NCI-H2227 treated with DMSO at 0.1 percent for 48 hours (cell line): Measurements from ENCODE around the gene CRIP2.
A peak's percentile ranks its signal among the peaks of the same experiment; 100 is the strongest.

ENCODE experiments used
- DNase-seq: peaks from one replicate; lab custom pipeline; 2025; lab: John Stamatoyannopoulos, UW

The CRIP2 gene

DNA sequence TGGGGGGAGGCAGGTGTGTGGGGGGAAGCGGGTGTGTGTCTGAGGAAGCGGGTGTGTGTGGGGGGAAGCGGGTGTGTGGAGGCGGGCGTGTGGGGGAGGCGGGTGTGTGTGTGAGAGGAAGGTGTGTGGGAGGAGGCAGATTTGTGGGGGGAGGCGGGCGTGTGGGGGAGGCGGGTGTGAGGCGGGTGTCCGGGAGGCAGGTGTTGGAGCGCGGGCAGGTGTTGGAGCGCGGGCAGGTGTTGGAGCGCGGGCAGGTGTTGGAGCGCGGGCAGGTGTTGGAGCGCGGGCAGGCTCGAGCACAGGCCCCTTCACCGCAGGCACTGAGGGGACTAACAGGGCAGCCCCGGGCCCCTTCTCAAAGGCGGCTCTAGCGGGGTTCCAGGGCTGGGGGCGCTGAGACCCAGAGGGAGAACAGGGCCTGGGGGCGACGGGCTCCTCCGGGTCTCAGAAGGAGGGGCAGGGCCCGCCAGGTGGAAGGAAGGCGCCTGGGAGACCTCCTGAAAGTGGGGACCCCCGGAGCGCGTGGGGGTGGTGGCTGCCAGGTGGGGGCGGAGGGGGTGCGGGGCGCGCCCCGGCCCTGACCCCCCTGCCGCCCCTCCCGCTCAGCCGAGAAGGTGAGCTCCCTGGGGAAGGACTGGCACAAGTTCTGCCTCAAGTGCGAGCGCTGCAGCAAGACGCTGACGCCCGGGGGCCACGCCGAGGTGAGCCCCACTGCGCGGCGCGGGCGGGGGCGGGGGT, 3.2 kb downstream of the CRIP2 start:
- no peak for DNase-seq

DNA sequence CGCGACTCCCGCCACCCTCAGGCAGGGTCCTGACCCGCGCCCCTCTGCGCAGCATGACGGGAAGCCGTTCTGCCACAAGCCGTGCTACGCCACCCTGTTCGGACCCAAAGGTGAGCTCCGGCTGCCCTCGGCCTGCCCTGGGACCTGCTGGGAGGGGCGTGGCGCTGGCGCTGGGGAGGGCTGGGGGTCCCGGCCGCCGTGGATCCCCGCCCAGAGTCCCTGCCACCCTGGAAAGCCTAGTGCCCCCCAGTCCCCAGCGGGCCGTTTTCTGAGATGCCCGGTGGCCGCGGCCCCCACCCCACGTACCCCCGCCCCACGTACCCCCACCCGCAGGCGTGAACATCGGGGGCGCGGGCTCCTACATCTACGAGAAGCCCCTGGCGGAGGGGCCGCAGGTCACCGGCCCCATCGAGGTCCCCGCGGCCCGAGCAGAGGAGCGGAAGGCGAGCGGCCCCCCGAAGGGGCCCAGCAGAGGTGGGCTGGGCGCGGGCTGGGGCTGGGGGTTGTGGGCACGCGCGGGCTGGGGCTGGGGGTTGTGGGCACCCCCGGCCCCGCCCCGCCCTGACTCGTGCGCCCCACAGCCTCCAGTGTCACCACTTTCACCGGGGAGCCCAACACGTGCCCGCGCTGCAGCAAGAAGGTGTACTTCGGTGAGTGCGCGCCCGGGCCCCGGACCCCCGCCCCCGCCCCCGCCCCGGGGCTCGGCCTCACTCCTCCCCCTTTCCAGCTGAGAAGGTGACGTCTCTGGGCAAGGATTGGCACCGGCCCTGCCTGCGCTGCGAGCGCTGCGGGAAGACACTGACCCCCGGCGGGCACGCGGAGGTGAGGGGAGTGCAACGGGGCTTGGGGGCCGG, 4.0 kb downstream of the CRIP2 start:
- no peak for DNase-seq

DNA sequence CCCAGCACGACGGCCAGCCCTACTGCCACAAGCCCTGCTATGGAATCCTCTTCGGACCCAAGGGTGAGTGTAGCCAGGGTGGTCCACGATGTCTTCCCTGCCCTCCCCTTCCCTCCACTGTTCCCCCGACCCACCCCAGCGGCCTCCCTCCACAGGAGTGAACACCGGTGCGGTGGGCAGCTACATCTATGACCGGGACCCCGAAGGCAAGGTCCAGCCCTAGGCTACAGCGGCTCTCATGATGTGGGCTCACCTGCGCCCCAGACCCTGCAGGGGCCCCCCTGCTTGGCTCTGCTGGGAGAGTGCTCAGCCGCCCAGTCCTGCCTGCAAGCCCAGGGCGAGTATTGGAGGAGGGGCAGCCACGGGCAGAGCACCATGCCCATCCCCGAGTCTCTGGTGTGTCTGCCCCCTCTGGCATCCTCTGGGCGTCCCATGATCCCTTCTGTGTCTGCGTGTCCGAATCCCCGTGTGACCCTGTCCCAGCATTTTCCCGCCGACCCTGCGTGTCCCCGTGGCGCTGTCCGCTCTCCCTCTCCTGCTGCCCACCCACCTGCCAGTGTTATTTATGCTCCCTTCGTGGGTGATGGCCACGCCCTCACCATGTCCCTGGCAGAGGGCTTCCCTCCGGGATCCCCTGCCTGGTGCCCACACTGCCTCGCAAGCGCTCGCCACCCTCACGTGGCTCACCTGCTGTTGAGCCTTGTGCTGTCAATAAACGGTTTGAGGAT, 5.0 kb downstream of the CRIP2 start:
- DNase-seq: no peak

DNA sequence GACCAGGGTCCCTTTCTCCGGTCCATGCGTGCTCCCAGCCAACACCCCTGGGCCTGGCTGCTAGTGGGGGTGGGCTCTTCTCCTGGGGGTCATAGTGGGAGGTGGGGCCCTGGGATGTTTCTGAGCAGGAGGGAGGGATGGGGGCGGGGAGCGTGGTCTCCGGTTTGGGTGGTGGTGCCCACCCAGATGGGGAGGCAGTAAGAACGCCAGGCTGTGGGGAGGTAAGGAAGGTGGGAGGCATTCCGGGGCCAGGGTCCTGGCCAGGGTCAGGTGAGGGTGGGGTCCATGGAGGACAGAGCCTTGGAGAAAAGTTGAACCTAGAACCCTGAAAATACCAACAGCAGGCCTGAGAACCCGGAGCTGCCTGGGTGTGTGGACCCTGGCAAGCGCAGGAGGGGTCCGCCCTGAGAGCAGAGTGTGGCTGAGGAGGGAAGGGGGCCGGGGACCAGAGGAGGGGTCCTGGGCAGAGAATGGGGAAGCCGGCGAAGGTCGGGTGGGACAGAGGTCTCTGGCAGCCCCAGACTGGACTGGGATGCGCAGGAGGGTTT, 5.7 kb downstream of the CRIP2 start:
- DNase-seq: no peak

DNA sequence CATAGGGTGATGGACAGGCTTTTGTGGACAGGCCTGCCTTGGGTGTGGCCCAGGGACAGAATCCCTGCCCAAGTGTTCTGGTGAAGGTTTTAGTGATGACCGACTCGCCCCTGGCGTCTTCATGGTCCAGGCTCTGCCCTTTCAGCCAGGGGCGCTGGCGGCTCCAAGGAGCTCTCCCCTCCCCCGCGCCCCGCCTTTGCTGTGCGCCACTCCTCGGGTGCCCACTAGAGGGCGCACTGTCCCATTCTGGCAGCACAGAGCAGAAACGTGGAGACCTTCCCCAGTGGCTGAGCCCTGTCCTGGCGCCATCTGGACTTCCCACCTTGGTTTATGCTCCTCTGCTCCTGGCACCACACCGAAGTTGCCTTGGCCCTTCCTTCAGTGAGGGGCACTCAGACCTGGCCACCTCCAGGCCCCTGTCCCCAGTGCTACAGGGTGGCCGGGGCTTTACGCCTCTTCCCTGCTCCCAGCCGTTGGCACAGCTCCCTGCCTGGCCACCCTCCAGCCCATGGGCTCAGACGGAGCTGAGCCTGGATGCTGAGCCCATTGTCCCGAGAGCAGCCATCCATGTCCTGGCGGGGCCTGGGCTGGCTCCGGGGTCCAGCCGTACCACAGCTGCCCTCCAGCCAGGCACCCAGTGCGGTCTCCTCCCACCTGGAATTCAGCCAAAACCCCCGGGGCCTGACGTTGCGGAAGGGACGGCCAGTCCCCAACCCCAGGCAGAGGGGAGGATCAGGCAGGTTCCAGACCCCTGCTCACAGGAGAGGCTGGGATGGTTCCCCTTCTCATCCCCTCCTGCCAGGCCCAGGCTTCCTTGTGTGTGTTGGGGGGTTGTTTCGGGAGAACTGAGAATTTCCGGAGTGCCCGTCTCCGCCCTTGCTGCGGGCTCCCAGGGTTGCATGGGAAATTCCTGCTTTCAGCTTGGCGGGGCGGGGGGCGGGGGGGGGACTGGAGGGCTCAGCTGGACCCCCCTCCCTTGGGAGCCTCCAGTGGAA, 6.5 kb downstream of the CRIP2 start:
- peak; percentile 77 for DNase-seq

DNA sequence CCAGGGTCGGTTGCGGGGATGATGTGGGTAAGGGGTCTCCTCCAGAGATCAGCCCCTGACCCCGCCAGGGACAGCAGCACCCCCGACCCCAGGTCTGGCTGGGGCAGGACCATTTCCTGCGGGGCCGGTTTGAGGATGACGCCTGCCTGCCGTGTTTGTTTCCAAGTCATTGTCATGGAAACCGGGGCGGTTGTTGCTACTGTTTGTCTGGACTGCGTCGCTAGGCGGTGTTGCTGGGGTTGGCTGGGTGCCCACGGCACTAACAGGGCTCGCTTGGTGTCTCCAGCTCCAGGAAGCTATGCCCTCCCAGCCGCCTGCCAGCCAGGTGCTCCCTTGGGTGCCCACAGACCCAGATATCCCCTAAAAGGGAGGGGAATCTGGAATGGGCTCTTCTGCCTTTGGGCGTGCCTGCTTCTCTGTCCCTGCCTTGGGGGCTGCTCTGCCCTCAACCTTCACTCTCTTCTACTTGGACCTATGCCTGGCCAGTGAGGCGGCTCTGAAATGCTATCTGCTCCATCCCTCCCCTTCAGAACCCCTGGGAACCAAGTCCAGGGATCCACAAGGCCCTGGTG, 7.4 kb downstream of the CRIP2 start:
- DNase-seq: peak; percentile 84

DNA sequence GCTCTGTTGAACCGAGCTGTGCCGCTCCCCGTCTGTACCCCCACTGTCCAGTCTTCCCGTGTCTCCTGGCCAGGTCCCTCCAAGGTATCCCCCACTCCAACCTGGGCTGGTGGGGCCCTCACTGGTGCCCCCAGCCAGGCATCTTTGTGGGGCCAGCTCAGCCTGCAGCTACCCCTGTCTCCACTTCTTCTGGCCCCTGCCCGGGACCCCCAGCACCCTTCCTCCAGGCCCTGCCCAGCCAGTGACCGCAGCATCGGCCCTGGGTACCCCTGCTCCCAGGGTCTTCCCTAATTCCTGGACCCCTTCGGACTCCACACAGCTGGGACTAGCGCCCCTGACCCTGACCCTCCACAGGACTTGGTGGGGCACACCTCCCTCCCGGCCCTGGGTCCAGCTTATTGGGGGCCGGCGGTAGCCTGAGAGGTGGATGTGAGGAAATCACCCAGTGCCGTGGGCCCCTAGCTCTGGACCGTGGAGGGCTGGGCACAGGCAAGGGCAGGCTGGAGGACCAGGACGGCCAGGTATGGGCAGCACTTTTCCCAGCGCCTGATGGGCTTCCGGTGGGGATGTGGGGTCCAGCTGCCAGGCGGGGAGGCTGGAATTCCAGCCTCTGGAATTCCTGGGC, 8.0 kb downstream of the CRIP2 start:
- DNase-seq: no peak

DNA sequence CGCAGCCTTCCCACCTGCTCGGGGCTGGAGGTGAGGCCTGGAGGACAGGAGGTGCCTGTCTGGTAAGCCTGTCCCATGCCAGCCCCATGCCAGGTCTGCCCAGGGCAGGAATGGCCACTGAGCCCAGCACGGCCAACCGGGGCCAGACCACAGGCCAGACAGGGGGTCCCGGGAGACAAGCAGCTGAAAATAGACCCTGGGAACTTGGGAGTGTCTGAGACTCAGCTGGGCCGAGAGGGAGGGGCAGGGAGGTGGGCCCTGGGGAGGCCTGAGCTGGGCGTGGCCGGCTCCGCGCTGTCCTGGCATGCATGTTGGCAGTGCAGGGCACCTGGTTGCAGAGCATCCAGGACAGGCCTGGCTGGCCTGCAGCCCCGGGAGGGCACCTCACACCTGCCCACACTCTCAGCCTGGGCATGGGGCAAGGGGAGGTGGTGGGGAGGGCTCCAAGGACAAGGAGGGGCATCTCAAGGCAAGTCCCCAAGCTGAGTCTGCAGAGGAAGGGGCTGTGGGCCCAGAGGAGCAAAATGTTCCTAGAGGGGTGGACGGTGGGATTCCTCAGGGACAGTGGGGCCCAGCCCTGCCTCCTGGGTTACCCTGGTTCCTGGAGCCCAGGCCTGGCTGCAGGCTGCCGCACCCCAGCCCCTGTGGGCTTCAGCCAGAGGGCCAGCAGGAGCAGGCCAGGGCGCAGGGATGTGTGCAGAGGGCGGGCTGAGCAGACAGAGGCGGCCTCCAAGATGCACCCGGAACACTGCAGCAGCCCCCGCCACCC, 8.9 kb downstream of the CRIP2 start:
- DNase-seq: no peak

DNA sequence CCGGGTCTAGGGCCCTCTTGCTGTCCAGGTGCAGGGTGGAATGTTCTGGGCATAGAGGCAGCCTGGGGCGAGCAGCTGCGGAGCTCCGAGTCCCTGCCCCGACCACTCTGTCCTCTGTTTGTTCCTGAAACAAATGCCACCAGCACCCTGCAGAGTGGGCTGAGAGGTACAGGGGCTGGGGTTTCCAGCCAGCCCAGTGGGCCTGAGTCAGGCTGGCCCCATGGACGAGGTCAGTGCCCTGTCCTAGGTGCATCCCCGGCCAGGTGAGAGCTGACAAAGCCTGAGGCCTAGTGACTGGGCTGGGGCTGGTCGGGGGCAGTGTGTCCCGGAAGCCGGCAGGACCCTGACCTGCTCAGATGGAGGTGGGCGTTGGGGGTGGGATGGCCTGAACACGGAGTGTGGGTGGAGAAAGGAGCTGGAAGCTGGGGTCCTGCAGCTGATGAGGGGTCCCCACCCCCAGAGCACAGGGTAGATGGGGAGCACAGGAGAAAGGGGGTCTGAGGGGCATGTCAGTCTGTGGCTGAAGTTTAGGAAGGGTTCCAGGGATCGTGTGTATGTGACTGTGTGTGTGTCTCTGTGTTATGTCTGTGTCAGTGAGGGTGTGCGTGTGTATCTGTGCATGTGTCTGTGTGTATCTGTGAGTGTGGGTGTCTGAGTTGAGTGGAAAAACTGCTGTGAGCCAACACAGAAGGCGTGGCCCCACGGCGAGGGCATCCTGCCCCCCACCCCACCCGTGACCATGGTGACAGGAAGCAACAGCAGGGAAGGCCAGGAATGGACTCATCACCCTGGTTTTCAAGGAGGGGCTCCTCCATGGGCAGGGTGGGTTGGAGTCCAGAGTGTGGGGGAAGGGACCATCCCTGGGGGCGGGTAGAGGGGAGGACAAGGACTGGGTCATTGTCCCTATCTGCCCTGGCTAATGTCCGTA, 9.7 kb downstream of the CRIP2 start:
- no peak for DNase-seq

DNA sequence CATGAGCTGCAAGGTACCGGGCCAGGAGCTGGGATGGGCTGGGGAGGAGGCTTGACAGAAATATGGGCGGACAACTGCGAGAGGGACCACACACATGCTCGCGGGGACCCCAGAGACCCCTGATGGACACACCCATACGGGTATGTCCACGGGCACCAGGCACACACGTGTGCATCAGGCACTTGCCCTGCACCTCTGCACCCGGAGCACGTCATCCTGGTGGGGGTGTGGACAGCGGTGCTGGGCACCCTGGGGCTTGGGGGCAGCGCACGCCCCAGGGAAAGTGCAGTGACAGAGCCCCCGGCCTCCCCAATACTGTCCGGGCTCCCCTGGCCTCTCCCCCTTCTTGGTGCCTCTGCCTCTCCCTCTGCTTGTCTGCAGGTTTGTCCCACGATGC, 10.4 kb downstream of the CRIP2 start:
- no peak for DNase-seq

DNA sequence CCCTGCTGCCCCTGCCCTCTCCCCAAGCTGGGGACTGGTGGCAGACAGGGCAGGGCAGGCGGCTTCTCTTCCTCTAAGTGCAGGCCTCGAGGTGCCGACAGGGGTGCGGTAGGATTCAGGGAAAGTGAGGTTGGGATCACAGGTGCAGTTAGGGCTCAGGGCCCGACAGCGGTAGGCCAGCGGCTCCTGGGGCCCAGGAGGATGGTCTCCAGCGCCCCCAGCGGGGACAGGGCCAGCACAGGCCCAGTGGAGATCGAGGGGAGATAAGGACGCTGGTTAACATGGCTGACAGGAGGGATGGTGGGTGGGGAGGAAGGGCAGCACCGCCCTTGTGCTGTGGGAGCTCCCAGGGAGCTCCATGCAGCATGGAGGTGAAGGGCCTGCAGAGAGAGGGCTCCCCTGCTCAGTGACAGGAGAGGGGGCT, 11.1 kb downstream of the CRIP2 start:
- DNase-seq: no peak

DNA sequence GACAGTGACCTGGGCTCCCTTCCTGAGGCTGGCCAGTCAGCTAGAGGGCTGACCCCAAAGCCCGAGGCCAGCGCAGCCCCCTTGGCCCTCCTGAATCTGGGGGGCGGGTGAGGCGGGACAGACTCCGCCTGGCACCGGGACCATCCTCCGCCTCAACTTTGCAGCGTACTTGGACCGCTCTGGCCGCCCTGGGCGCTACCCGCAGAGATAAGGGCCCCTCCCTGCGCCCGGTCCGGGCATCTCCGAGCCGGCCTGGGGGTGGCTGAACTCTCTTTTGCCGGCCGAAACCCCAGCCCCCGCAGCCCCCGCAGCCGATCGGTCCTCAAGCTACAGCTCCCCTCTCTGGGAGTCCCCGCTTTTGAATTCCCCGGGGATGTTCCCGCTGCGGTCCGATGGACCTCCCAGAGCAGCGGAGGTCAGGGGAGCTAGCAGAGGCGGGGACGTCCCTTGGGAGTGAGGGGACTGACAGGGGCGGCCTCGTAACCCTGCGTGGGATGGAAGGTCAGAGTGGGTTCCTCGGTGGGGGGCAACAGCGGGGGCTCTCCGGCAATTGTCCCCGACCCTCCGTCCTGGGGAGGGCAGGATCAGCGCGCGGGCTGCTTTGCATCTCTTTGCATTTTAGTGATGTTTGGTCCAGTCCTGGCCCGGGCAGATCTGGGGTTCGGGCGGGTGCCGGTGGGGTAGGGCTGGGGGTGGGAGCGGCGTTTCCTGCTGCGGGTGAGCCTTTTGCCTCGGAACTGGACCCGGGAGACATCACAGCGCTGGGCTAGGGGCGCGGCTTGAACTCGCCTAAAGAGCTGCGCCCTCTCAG, 11.7 kb downstream of the CRIP2 start, which contains the start of gene CRIP1:
Gene CRIP1 (plus strand): TSS at position 724 of the 811 bp plus-strand sequence. CDS start 374 bp downstream, outside the sequence.
- DNase-seq: no peak

DNA sequence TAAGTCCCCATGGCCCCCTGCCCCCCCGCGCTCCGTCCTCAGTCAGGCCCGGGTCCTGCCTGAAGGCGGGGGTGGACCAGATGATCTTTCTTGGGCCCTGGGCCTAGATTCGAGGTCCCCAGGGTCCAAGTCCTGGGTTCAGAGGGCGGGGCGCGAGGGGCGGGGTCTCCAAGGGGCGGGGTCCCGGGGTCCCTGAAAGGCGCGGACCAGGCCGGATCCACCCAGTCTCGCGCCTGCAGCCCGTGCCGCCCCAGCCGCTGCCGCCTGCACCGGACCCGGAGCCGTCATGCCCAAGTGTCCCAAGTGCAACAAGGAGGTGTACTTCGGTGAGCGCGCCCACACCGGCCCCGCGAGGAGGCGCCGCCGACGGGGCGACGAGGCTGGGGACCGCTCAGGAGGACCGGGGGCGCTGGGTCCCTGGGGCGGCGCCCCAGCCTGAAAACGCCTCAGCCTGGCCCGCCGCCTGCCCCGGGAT, 12.4 kb downstream of the CRIP2 start:
- DNase-seq: no peak

DNA sequence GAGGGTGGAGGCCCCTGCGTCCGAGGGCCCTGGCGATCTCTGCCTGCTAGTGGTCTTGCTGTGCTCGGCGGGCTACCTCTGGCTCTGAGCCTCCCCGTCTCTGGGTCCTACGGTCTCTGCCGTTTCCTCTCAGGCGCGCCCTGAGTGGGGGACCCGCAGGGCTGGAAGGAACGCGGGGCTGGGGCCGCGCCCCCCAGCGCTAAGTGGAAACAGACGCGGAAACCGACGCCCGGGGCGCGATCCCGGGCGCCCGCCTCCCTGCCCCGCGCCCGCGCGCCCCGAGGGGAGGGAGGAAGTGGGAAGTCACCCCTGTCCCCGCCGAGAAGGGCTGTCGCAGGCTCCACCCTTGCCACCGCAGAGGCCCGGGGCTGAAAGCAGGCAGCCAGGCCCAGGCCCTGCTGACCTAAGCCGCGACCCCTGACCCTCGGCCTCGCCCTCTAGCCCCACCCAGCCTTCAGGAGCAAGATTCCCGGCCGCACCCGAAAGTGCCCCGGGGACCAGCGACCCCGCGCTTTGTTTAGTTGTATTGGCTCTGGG, 12.9 kb downstream of the CRIP2 start:
- DNase-seq: no peak

DNA sequence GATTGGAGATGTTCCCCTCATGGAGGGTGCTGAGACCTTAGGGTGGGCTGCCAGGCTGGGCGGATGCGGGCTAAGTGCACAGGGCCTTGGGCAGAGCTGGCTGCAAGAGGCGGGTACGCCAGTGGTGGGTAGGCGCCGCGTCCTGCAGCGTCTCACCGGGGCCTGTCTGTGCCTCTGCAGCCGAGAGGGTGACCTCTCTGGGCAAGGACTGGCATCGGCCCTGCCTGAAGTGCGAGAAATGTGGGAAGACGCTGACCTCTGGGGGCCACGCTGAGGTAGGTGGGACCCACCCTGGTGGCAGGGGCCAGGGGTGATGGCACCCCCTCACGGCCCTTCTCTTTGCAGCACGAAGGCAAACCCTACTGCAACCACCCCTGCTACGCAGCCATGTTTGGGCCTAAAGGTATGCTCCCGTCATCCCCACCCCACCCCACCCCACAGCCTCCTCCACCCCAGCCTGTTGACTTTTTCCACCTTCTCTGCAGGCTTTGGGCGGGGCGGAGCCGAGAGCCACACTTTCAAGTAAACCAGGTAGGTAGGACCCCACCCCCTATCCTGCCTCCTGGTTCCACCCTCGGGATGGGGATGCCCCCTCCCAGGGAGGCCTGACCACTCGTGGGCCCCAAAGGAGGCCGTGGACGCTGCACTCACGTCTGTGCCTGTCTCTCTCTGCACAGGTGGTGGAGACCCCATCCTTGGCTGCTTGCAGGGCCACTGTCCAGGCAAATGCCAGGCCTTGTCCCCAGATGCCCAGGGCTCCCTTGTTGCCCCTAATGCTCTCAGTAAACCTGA, 13.6 kb downstream of the CRIP2 start:
- DNase-seq: no peak
